Right ventricle myocardium superior (tissue), 1 donor: ENCODE measurements around the gene PLVAP. TPM values are rescaled to one million over a fixed set of nuclear protein-coding genes. Genes with fewer than 3 reads are reported as not detected.
A peak's percentile ranks its signal among the peaks of the same experiment; 100 is the strongest.

Experiments used
- ATAC-seq: fragments of 200-7000 bp; cut with Tn5 transposase; one replicate; pipeline ENCODE4 v1.9.1; 2020; ENCODE audit warnings: mild to moderate bottlenecking; ENCODE audit not compliant: poor library complexity
- DNase-seq: peaks from one replicate; pipeline ENCODE4 v3.0.0-alpha.2; 2020
- intact Hi-C: fragments of 100-400 bp; cut with DNase I; formaldehyde crosslinking; loops from one replicate; pipeline ENCODE4 v1.11.2; 2022
- total RNA-seq: library from RNA; stranded (reverse); fragmentation: NEBNext Ultra II Directional; extraction: Animal tissue kit (Norgen Biotek cat#: 25700); gene quantifications from one replicate; pipeline ENCODE4 v1.2.1, GENCODE V29; 2021
- donor health status: DM: no; HTN: yes; CAD: no; lungs with severe emphysema.

Gene PLVAP
- total RNA-seq, 1 donor from 2014 or later, result 18.1 TPM

GRCh38 chr19:17328517-17329365 is 48.4 kb downstream of the PLVAP start:
- ATAC-seq (no peak), DNase-seq (no peak)
- intact Hi-C loops, result no loop called here

- ATAC-seq (peak; percentile 19), DNase-seq (peak; percentile 57)
- intact Hi-C loops, result no loop called here
Measured at GRCh38 chr19:17327654-17328516, 49.3 kb downstream of the PLVAP start.

GRCh38 chr19:17327068-17327653 is 50.0 kb downstream of the PLVAP start:
- DNase-seq (no peak), ATAC-seq (no peak)
- intact Hi-C loops, result no loop called here

- intact Hi-C loops, result no loop called here
- DNase-seq (no peak), ATAC-seq (no peak)
Measured at GRCh38 chr19:17326595-17326966, 50.6 kb downstream of the PLVAP start.

GRCh38 chr19:17325881-17326594 is 51.1 kb downstream of the PLVAP start:
- DNase-seq, result peak; percentile 79
- intact Hi-C loops, result no loop called here

GRCh38 chr19:17325133-17325532 is 52.0 kb downstream of the PLVAP start:
- DNase-seq (no peak), ATAC-seq (no peak)
- intact Hi-C loops, result no loop called here

More at GRCh38 chr19:17325881-17326594, 51.1 kb downstream of the PLVAP start:
- peak; percentile 17 for ATAC-seq

- no peak for DNase-seq
- intact Hi-C loops, result no loop called here
Measured at GRCh38 chr19:17324357-17325114, 52.6 kb downstream of the PLVAP start.

GRCh38 chr19:17323964-17324332 is 53.2 kb downstream of the PLVAP start:
- ATAC-seq, result no peak
- DNase-seq, result no peak
- intact Hi-C loops, result no loop called here

More at GRCh38 chr19:17324357-17325114, 52.6 kb downstream of the PLVAP start:
- ATAC-seq, result no peak

- intact Hi-C loops, result no loop called here
- ATAC-seq, result no peak
- DNase-seq, result no peak
Measured at GRCh38 chr19:17323300-17323963, 53.7 kb downstream of the PLVAP start.

GRCh38 chr19:17322854-17323253 is 54.3 kb downstream of the PLVAP start:
- intact Hi-C loops, result no loop called here
- no peak for DNase-seq
- ATAC-seq, result no peak

- intact Hi-C loops, result no loop called here
- ATAC-seq, result no peak
Measured at GRCh38 chr19:17321655-17322489, 55.3 kb downstream of the PLVAP start.

GRCh38 chr19:17320435-17320834 is 56.7 kb downstream of the PLVAP start:
- no peak for ATAC-seq
- intact Hi-C loops, result no loop called here

More at GRCh38 chr19:17321655-17322489, 55.3 kb downstream of the PLVAP start:
- DNase-seq, result no peak

GRCh38 chr19:17319473-17320238 is 57.5 kb downstream of the PLVAP start:
- DNase-seq (no peak), ATAC-seq (no peak)
- intact Hi-C loops, result no loop called here

More at GRCh38 chr19:17320435-17320834, 56.7 kb downstream of the PLVAP start:
- no peak for DNase-seq

GRCh38 chr19:17318966-17319365 is 58.2 kb downstream of the PLVAP start:
- no peak for DNase-seq
- intact Hi-C loops, result no loop called here

GRCh38 chr19:17314007-17314593 is 63.0 kb downstream of the PLVAP start:
- ATAC-seq (no peak), DNase-seq (no peak)
- intact Hi-C loops, result no loop called here

More at GRCh38 chr19:17318966-17319365, 58.2 kb downstream of the PLVAP start:
- no peak for ATAC-seq
